Measurements from ENCODE around the gene SRSF6.

The SRSF6 gene

DNA sequence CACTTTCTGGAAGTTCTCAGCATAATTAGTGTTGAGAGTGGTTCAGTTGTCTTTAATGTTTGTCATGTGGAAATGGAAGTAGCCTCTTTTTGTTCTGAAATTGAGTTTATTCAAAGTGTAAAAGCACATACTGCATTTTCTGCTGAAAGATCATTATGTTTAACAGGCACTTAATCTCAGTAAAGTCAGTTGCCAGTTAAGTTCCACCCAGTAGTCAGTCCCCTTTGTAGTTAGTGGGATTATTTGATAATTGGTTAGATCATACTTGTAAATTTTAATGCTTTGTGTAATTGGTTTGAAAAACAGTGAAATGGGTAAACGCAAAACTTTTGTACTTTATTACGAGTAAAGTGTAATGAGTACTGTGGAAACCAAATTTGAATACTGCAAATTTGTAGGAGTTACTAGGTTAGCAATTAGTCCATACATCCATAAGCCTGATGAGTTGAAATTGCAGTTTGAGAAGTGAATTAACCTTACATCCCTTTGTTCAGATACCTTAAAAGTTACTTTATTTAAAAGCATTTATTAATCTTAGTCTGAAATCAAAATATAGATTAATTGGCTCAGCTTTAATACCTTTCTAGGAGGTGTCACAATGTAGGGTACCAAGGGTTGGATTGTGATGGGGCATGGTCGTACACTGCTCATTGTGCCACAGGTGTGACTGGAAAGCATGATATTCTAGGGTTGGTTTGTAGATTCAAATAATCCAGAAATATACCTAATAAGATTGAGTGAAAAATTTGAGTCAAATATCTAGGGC lies 4.4 kb downstream of the SRSF6 start:
- Histone ChIP-seq H3K4me1 (ENCODE audit: control insufficient read depth, insufficient read depth, low read length) (0 out of 2 replicates have a peak, but pooled peaks cover 4% of the 10 kb centered on the region), H3K9ac (ENCODE audit: low read length) (no peak overlapping the region), H3K36me3 (ENCODE audit: control insufficient read depth, insufficient read depth, low read length) (peaks cover 77% of the 10 kb centered on the region), H3K27ac (ENCODE audit: low read depth, low read length) (no peak overlapping the region), H3K27me3 (ENCODE audit: control insufficient read depth, insufficient read depth, low read length) (no peaks in the 10 kb centered on the region), H3K4me3 (ENCODE audit: low read depth, low read length) (no peak overlapping the region), H3K9me3 (ENCODE audit: control insufficient read depth, insufficient read depth, low read depth, low read length) (no peaks in the 10 kb centered on the region)

GRCh38 chr20:43462660-43463526 lies 5.2 kb downstream of the SRSF6 start:
- Histone ChIP-seq H3K9ac (ENCODE audit: low read length) (no peak overlapping the region), H3K27me3 (ENCODE audit: control insufficient read depth, insufficient read depth, low read length) (no peaks in the 10 kb centered on the region), H3K27ac (ENCODE audit: low read depth, low read length) (no peak overlapping the region), H3K4me1 (ENCODE audit: control insufficient read depth, insufficient read depth, low read length) (0 out of 2 replicates have a peak, but pooled peaks cover 4% of the 10 kb centered on the region), H3K4me3 (ENCODE audit: low read depth, low read length) (no peak overlapping the region), H3K36me3 (ENCODE audit: control insufficient read depth, insufficient read depth, low read length) (peaks cover 77% of the 10 kb centered on the region), H3K9me3 (ENCODE audit: control insufficient read depth, insufficient read depth, low read depth, low read length) (no peaks in the 10 kb centered on the region)

GRCh38 chr20:43463527-43464218 lies 6.0 kb downstream of the SRSF6 start:
- H3K4me3 ChIP-seq (ENCODE audit: low read depth, low read length): no peak overlapping the region
- H3K27ac ChIP-seq (ENCODE audit: low read depth, low read length): no peak overlapping the region
- peaks cover 77% of the 10 kb centered on the region for H3K36me3 ChIP-seq (ENCODE audit: control insufficient read depth, insufficient read depth, low read length)
- 0 out of 2 replicates have a peak, but pooled peaks cover 4% of the 10 kb centered on the region for H3K4me1 ChIP-seq (ENCODE audit: control insufficient read depth, insufficient read depth, low read length)
- H3K27me3 ChIP-seq (ENCODE audit: control insufficient read depth, insufficient read depth, low read length): no peaks in the 10 kb centered on the region
- no peak overlapping the region for H3K9ac ChIP-seq (ENCODE audit: low read length)
- H3K9me3 ChIP-seq (ENCODE audit: control insufficient read depth, insufficient read depth, low read depth, low read length): no peaks in the 10 kb centered on the region

GRCh38 chr20:43464219-43464790 lies 6.6 kb downstream of the SRSF6 start:
- Histone ChIP-seq H3K36me3 (ENCODE audit: control insufficient read depth, insufficient read depth, low read length) (peaks cover 74% of the 10 kb centered on the region), H3K27ac (ENCODE audit: low read depth, low read length) (no peak overlapping the region), H3K4me3 (ENCODE audit: low read depth, low read length) (no peak overlapping the region), H3K9me3 (ENCODE audit: control insufficient read depth, insufficient read depth, low read depth, low read length) (no peaks in the 10 kb centered on the region), H3K9ac (ENCODE audit: low read length) (no peak overlapping the region), H3K27me3 (ENCODE audit: control insufficient read depth, insufficient read depth, low read length) (no peaks in the 10 kb centered on the region), H3K4me1 (ENCODE audit: control insufficient read depth, insufficient read depth, low read length) (no peaks in the 10 kb centered on the region)

GRCh38 chr20:43465625-43465943 lies 7.9 kb downstream of the SRSF6 start:
- Histone ChIP-seq H3K9ac (ENCODE audit: low read length) (no peak overlapping the region), H3K27ac (ENCODE audit: low read depth, low read length) (no peak overlapping the region), H3K4me3 (ENCODE audit: low read depth, low read length) (no peak overlapping the region), H3K9me3 (ENCODE audit: control insufficient read depth, insufficient read depth, low read depth, low read length) (no peaks in the 10 kb centered on the region), H3K27me3 (ENCODE audit: control insufficient read depth, insufficient read depth, low read length) (no peaks in the 10 kb centered on the region), H3K36me3 (ENCODE audit: control insufficient read depth, insufficient read depth, low read length) (peaks cover 61% of the 10 kb centered on the region), H3K4me1 (ENCODE audit: control insufficient read depth, insufficient read depth, low read length) (no peaks in the 10 kb centered on the region)

DNA sequence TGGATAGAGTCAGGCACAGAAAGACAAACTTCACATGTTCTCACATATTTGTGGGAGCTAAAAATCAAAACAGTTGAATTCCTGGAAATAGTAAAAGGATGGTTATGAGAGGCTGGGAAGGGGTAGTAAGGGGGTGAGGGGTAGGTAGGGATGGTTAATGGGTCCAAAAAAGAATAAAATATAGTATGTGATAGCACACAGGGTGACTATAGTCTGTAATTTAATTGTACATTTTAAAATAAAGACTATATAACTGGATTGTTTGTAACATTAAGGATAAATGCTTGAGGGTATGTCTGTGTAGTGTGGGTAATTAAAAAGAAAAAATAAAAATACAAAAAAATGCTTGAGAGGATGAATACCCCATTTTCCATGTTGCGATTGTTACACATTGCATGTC lies 9.9 kb downstream of the SRSF6 start:
- H3K4me1 ChIP-seq (ENCODE audit: control insufficient read depth, insufficient read depth, low read length): no peaks in the 10 kb centered on the region
- no peak overlapping the region for H3K4me3 ChIP-seq (ENCODE audit: low read depth, low read length)
- no peak overlapping the region for H3K9ac ChIP-seq (ENCODE audit: low read length)
- peaks cover 41% of the 10 kb centered on the region for H3K36me3 ChIP-seq (ENCODE audit: control insufficient read depth, insufficient read depth, low read length)
- H3K27me3 ChIP-seq (ENCODE audit: control insufficient read depth, insufficient read depth, low read length): no peaks in the 10 kb centered on the region
- no peaks in the 10 kb centered on the region for H3K9me3 ChIP-seq (ENCODE audit: control insufficient read depth, insufficient read depth, low read depth, low read length)
- no peak overlapping the region for H3K27ac ChIP-seq (ENCODE audit: low read depth, low read length)

DNA sequence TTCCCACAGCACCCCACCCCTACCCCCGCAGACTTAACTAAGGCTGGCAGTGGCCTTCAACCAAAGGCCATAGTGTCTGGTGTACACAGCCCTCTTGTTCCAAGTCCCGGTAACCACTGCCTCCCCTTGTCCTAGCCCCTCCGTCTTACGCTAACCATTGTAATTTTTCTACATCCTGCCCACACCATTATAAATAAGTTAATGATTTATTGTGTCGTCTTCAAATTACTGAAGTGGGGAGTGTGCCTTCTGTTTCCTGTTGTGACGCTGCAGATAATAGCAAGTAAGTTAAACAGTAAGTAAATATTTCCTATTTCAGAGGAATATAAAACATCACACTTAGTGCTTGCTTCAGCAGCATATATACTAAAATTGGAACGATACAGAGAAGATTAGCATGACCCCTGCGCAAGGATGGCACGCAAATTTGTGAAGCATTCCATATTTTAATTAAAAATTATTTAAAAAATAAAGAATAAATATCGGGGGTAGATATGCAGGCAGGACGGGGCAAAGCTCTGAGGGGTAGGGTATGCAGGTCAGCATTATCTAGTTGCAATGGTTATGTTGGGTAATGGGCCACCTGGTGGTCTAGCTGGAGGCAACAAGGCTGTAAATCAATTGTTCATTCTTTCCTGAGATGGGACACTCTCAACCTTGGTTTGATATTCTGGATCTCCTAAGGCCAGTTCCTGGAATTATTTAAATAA lies 15.1 kb downstream of the SRSF6 start:
- Histone ChIP-seq H3K27me3 (ENCODE audit: control insufficient read depth, insufficient read depth, low read length) (no peaks in the 10 kb centered on the region), H3K4me1 (ENCODE audit: control insufficient read depth, insufficient read depth, low read length) (no peaks in the 10 kb centered on the region), H3K4me3 (ENCODE audit: low read depth, low read length) (no peak overlapping the region), H3K36me3 (ENCODE audit: control insufficient read depth, insufficient read depth, low read length) (0 out of 2 replicates have a peak, but pooled peaks cover 2% of the 10 kb centered on the region), H3K27ac (ENCODE audit: low read depth, low read length) (no peak overlapping the region), H3K9me3 (ENCODE audit: control insufficient read depth, insufficient read depth, low read depth, low read length) (no peaks in the 10 kb centered on the region), H3K9ac (ENCODE audit: low read length) (no peak overlapping the region)

GRCh38 chr20:43473381-43473704 lies 15.6 kb downstream of the SRSF6 start:
- Histone ChIP-seq H3K4me3 (ENCODE audit: low read depth, low read length) (no peak overlapping the region), H3K4me1 (ENCODE audit: control insufficient read depth, insufficient read depth, low read length) (no peaks in the 10 kb centered on the region), H3K27me3 (ENCODE audit: control insufficient read depth, insufficient read depth, low read length) (no peaks in the 10 kb centered on the region), H3K9me3 (ENCODE audit: control insufficient read depth, insufficient read depth, low read depth, low read length) (no peaks in the 10 kb centered on the region), H3K27ac (ENCODE audit: low read depth, low read length) (no peak overlapping the region), H3K9ac (ENCODE audit: low read length) (no peak overlapping the region), H3K36me3 (ENCODE audit: control insufficient read depth, insufficient read depth, low read length) (0 out of 2 replicates have a peak, but pooled peaks cover 2% of the 10 kb centered on the region)

GRCh38 chr20:43477193-43477592 lies 19.5 kb downstream of the SRSF6 start:
- Histone ChIP-seq H3K4me1 (ENCODE audit: control insufficient read depth, insufficient read depth, low read length) (no peaks in the 10 kb centered on the region), H3K36me3 (ENCODE audit: control insufficient read depth, insufficient read depth, low read length) (no peaks in the 10 kb centered on the region), H3K27me3 (ENCODE audit: control insufficient read depth, insufficient read depth, low read length) (no peaks in the 10 kb centered on the region), H3K9me3 (ENCODE audit: control insufficient read depth, insufficient read depth, low read depth, low read length) (0 out of 2 replicates have a peak, but pooled peaks cover 7% of the 10 kb centered on the region), H3K4me3 (ENCODE audit: low read depth, low read length) (no peak overlapping the region), H3K9ac (ENCODE audit: low read length) (no peak overlapping the region), H3K27ac (ENCODE audit: low read depth, low read length) (no peak overlapping the region)

DNA sequence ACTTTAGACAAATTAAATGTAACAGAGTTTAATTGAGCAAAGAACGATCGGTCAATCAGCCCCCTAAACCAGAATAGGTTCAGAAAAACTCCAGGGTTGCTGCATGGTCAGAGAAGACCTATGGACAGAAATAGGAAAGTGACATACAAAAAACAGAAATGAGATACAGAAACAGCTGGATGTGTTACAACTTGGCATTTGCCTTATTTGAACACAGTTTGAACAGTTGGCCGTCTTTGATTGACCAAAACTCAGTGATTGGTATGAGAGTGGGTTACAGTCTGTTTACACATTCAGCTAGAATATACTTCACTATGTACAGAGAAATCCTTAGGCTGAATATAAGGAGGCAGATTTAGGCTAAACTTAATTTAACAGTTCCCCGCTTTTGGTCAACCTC lies 19.9 kb downstream of the SRSF6 start:
- Histone ChIP-seq H3K4me3 (ENCODE audit: low read depth, low read length) (no peak overlapping the region), H3K27ac (ENCODE audit: low read depth, low read length) (no peak overlapping the region), H3K4me1 (ENCODE audit: control insufficient read depth, insufficient read depth, low read length) (no peaks in the 10 kb centered on the region), H3K9ac (ENCODE audit: low read length) (no peak overlapping the region), H3K36me3 (ENCODE audit: control insufficient read depth, insufficient read depth, low read length) (no peaks in the 10 kb centered on the region), H3K9me3 (ENCODE audit: control insufficient read depth, insufficient read depth, low read depth, low read length) (0 out of 2 replicates have a peak, but pooled peaks cover 7% of the 10 kb centered on the region), H3K27me3 (ENCODE audit: control insufficient read depth, insufficient read depth, low read length) (no peaks in the 10 kb centered on the region)

Data from HUES6 (cell line).